Vagina (tissue), 2 donors: ENCODE data around the gene NAPA.

Experiments
- POLR2A ChIP-seq, 2 donors: fragments of 450-650 bp; IDR thresholded peaks; one replicate each; pipeline ENCODE4 v1.6.1; 2017; ENCODE audit warnings: antibody characterized with exemption in 2 of 2, mild to moderate bottlenecking in 2 of 2, moderate library complexity in 2 of 2
- POLR2AphosphoS5 ChIP-seq, 2 donors: sonication (generic); formaldehyde crosslinking; IDR thresholded peaks; one replicate each; pipeline ENCODE4 v1.9.0; 2017; ENCODE audit warnings: antibody characterized with exemption in 2 of 2, mild to moderate bottlenecking in 2 of 2, low read depth in 1 of 2; ENCODE audit not compliant: insufficient read depth in 1 of 2
- TF ChIP-seq, protein P1 (sequence below), 3 experiments: fragments of 450-650 bp in 2 of 3; fragments of 200-600 bp in 1 of 3; sonication (generic) in 1 of 3; IDR thresholded peaks; one replicate each; pipeline ENCODE4 v1.5.1; 2017 to 2019; ENCODE audit warnings: antibody characterized with exemption in 3 of 3, mild to moderate bottlenecking in 2 of 3, moderate library complexity in 2 of 3

DNA sequence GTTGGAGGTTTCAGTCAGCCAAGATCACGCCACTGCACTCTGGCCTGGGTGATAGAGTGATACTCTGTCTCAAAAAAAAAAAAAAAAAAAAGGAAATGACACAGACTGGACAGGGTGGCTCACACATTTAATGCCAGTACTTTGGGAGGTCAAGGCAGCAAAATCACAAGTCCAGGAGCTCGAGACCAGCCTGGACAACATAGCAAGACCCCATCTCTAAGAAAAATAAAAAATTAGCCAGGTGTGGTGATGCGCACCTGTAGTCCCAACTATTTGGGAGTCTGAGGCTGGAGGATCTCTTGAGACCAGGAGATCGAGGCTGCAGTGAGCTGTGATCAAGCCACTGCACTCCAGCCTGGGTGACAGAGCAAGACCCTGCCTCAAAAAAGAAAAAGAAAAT, 22.6 kb upstream of the NAPA start:
- TF ChIP-seq POLR2AphosphoS5 (IDR thresholded peaks at IDR 0.05; ENCODE audit: insufficient read depth in 1 of 2, low read depth in 1 of 2), result no peak
- TF ChIP-seq, protein P1, sequence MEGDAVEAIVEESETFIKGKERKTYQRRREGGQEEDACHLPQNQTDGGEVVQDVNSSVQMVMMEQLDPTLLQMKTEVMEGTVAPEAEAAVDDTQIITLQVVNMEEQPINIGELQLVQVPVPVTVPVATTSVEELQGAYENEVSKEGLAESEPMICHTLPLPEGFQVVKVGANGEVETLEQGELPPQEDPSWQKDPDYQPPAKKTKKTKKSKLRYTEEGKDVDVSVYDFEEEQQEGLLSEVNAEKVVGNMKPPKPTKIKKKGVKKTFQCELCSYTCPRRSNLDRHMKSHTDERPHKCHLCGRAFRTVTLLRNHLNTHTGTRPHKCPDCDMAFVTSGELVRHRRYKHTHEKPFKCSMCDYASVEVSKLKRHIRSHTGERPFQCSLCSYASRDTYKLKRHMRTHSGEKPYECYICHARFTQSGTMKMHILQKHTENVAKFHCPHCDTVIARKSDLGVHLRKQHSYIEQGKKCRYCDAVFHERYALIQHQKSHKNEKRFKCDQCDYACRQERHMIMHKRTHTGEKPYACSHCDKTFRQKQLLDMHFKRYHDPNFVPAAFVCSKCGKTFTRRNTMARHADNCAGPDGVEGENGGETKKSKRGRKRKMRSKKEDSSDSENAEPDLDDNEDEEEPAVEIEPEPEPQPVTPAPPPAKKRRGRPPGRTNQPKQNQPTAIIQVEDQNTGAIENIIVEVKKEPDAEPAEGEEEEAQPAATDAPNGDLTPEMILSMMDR (IDR thresholded peaks at IDR 0.05), result no peak
- no peak for TF ChIP-seq POLR2A (IDR thresholded peaks at IDR 0.05)
